Measurements from ENCODE around the gene FAHD1.

The FAHD1 gene

GRCh38 chr16:1831186-1832075 lies 4.4 kb downstream of the FAHD1 start:
- TF ChIP-seq, protein P1, sequence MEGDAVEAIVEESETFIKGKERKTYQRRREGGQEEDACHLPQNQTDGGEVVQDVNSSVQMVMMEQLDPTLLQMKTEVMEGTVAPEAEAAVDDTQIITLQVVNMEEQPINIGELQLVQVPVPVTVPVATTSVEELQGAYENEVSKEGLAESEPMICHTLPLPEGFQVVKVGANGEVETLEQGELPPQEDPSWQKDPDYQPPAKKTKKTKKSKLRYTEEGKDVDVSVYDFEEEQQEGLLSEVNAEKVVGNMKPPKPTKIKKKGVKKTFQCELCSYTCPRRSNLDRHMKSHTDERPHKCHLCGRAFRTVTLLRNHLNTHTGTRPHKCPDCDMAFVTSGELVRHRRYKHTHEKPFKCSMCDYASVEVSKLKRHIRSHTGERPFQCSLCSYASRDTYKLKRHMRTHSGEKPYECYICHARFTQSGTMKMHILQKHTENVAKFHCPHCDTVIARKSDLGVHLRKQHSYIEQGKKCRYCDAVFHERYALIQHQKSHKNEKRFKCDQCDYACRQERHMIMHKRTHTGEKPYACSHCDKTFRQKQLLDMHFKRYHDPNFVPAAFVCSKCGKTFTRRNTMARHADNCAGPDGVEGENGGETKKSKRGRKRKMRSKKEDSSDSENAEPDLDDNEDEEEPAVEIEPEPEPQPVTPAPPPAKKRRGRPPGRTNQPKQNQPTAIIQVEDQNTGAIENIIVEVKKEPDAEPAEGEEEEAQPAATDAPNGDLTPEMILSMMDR (IDR thresholded peaks at IDR 0.05; ENCODE audit: borderline replicate concordance, insufficient read depth, low read depth, low read length): no peak
- H3K4me3 ChIP-seq (ENCODE audit: low read depth, low read length): no peak overlapping the region

DNA sequence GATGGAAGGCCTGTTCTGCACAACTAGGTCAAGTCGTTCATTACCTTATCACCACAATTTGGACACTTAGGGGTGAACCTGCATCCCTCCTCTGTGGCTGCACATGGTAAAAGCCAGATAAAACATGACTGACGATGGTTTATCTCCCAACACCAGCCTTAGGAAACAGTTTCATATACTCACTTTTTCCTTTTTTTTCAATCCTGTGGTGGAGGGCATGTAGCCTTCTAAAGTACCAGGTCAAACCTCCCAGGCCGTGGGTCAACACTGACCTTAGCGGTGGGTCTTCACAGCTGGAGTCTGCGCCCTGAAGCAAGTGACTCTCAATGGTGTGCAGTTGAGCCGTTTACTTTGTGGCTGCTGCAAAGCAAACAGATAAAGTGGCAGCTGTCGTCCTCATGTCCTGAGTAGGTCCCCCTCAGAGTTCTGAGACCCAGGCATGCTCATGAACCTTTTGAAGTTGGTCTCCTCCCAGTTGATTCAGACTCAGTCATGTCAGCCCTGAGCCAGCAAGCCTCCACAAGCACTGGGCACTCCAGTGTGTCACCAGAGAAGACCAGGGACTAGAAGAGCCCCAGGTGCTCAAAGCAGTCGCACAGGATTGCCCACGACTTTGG lies 5.9 kb downstream of the FAHD1 start:
- TF ChIP-seq, protein P1 (IDR thresholded peaks at IDR 0.05; ENCODE audit: borderline replicate concordance, insufficient read depth, low read depth, low read length): no peak

GRCh38 chr16:1834096-1834495 lies 7.1 kb downstream of the FAHD1 start:
- no peak overlapping the region for H3K4me3 ChIP-seq (ENCODE audit: low read depth, low read length)
- TF ChIP-seq, protein P1 (IDR thresholded peaks at IDR 0.05; ENCODE audit: borderline replicate concordance, insufficient read depth, low read depth, low read length): no peak

More for the DNA sequence above, 5.9 kb downstream of the FAHD1 start:
- no peak overlapping the region for H3K4me3 ChIP-seq (ENCODE audit: low read depth, low read length)

DNA sequence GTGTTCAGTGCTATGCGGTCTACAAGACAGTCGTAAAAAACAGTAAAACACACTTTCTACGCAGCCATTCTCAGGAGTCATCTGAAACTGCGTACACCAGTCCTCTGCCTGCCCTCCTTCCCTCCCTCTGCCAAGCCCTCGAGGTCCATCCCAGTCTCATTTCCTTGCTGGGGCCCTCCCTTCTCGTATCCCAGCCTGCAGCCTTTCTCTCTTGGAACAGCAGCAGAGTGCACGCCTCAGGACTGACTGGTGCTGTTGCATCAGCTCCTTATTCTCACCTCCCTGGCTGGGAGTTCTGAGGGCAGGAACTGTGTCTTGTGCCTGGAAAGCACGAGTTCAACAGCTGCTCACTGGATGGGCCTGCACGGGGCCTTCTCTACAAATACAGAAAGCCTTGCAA lies 12.5 kb downstream of the FAHD1 start:
- TF ChIP-seq, protein P1 (IDR thresholded peaks at IDR 0.05; ENCODE audit: borderline replicate concordance, insufficient read depth, low read depth, low read length): no peak
- no peak overlapping the region for H3K4me3 ChIP-seq (ENCODE audit: low read depth, low read length)

DNA sequence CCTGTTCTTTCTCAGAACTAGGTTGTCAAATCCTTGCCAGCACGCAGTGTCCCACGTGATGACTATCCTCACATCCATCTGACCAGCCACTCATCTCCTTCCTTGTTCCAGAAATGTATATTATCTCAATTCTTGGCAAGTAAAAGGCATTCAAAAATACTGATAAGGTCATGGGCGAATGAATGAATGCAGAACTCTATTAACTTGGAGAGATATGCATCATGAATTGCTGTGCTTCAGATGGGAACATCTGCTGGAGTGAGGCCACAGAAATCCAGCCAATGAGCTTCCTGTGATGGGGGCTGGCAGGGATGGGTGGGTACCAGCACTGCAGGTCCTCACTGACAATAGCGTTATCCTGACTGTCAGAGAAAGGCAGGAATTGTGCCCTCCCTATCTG lies 19.0 kb downstream of the FAHD1 start:
- TF ChIP-seq, protein P1 (IDR thresholded peaks at IDR 0.05; ENCODE audit: borderline replicate concordance, insufficient read depth, low read depth, low read length): no peak
- H3K4me3 ChIP-seq (ENCODE audit: low read depth, low read length): no peak overlapping the region

DNA sequence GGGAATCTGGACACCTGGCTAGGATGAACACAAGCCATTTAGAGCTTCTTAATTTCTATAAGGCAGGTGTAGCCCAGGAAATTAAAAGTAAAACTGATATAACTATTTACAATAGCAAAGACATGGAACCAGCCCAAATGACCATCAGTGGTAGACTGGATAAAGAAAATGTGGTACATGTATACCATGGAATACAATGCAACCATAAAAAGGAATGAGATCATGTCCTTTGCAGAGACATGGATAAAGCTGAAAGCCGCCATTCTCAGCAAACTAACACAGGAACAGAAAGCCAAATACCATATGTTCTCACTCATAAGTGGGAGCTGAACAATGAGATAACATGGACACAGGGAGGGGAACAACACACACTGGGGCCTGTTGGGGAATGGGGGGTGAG lies 19.4 kb downstream of the FAHD1 start:
- TF ChIP-seq, protein P1 (IDR thresholded peaks at IDR 0.05; ENCODE audit: borderline replicate concordance, insufficient read depth, low read depth, low read length): no peak
- H3K4me3 ChIP-seq (ENCODE audit: low read depth, low read length): no peak overlapping the region

- H3K4me3 ChIP-seq (ENCODE audit: low read depth, low read length): no peak overlapping the region
- TF ChIP-seq, protein P1 (IDR thresholded peaks at IDR 0.05; ENCODE audit: borderline replicate concordance, insufficient read depth, low read depth, low read length): no peak
Observed at GRCh38 chr16:1850981-1851380, 24.0 kb downstream of the FAHD1 start.

Data from GM12875 (cell line).